MM.1S (cell line): ENCODE results near the gene PIK3R2.

ENCODE experiments used
- DNase-seq: peaks from one replicate; pipeline ENCODE4 v3.0.0-alpha.2; 2015
- H2AFZ ChIP-seq: fragments of 300-600 bp; sonication (generic); 2 replicates; pipeline ENCODE4 v1.6.0; 2016; ENCODE audit warnings: antibody characterized with exemption, low read length
- H3F3A ChIP-seq: fragments of 300-600 bp; sonication (generic); 2 replicates; pipeline ENCODE4 v1.6.1; 2016; ENCODE audit warnings: mild to moderate bottlenecking, antibody characterized with exemption, low read length, moderate library complexity, mixed read lengths; ENCODE audit not compliant: insufficient read depth
- H3K27ac ChIP-seq: fragments of 300-600 bp; sonication (generic); 2 replicates; pipeline ENCODE4 v1.5.1; 2016; ENCODE audit warnings: mild to moderate bottlenecking, low read length
- H3K27me3 ChIP-seq: fragments of 300-600 bp; sonication (generic); replicated peaks from 2 replicates; pipeline ENCODE4 v1.6.0; 2016; ENCODE audit warnings: low read length; ENCODE audit not compliant: insufficient read depth
- H3K36me3 ChIP-seq: fragments of 300-600 bp; sonication (generic); replicated peaks from 2 replicates; pipeline ENCODE4 v1.6.1; 2016; ENCODE audit warnings: mild to moderate bottlenecking, low read length, mixed read lengths; ENCODE audit not compliant: insufficient read depth
- H3K4me1 ChIP-seq: fragments of 300-600 bp; sonication (generic); 2 replicates; pipeline ENCODE4 v1.6.1; 2016; ENCODE audit warnings: low read length, mixed read lengths
- H3K4me2 ChIP-seq: fragments of 300-600 bp; sonication (generic); 2 replicates; pipeline ENCODE4 v1.6.0; 2016; ENCODE audit warnings: low read depth, low read length
- H3K4me3 ChIP-seq: fragments of 300-600 bp; sonication (generic); 2 replicates; pipeline ENCODE4 v1.5.1; 2016; ENCODE audit warnings: low read length, mixed read lengths
- H3K79me2 ChIP-seq: fragments of 300-600 bp; sonication (generic); 2 replicates; pipeline ENCODE4 v1.6.1; 2016; ENCODE audit warnings: mixed run types, low read length, mixed read lengths
- H3K9ac ChIP-seq: fragments of 300-600 bp; sonication (generic); 2 replicates; pipeline ENCODE4 v1.6.1; 2016; ENCODE audit warnings: low read length, mixed read lengths
- H3K9me2 ChIP-seq: fragments of 300-600 bp; sonication (generic); replicated peaks from 2 replicates; pipeline ENCODE4 v1.6.1; 2016; ENCODE audit warnings: mild to moderate bottlenecking, low read length, mixed read lengths; ENCODE audit not compliant: insufficient read depth
- H3K9me3 ChIP-seq: fragments of 300-600 bp; sonication (generic); replicated peaks from 2 replicates; pipeline ENCODE4 v1.6.1; 2016; ENCODE audit warnings: mild to moderate bottlenecking, low read length, mixed read lengths; ENCODE audit not compliant: insufficient read depth
- H4K20me1 ChIP-seq: fragments of 300-600 bp; sonication (generic); 2 replicates; pipeline ENCODE4 v1.6.1; 2016; ENCODE audit warnings: mild to moderate bottlenecking, low read length, moderate library complexity, mixed read lengths; ENCODE audit not compliant: insufficient read depth
- EZH2 ChIP-seq: fragments of 300-600 bp; sonication (generic); optimal IDR thresholded peaks from 2 replicates; pipeline ENCODE3; 2017; ENCODE audit warnings: low read depth, mild to moderate bottlenecking, antibody characterized with exemption, low read length, mixed read lengths
- EZH2phosphoT487 ChIP-seq: fragments of 300-600 bp; sonication (generic); IDR thresholded peaks from 2 replicates; pipeline ENCODE4 v1.6.1; 2018; ENCODE audit warnings: antibody characterized with exemption, low read length
- TF ChIP-seq, protein P1 (sequence below): fragments of 300-600 bp; sonication (generic); IDR thresholded peaks from 2 replicates; pipeline ENCODE4 v1.5.1; 2016; ENCODE audit warnings: antibody characterized with exemption, low read length, mixed read lengths

The PIK3R2 gene

DNA sequence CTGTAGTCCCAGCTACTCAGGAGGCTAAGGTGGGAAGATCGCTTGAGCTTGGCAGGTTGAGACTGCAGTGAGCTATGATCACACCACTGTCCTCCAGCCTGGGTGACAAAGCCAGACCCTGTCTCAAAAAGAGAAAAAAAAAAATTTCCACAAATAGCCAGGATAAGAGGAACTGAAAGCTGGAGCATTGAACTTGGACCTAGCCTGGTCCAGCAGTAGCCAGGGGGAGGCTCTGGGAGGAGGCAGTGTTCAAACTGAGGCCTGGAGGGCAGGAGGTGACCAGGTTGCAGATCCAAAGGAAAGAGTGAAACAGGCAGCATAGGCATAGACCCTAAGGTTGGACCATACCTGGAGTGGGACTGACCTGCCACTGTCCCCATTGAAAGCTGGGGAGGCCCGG lies 26.9 kb upstream of the PIK3R2 start:
- no peak overlapping the region for H3K27ac ChIP-seq
- TF ChIP-seq EZH2: no peak
- no peak for TF ChIP-seq EZH2phosphoT487
- TF ChIP-seq, protein P1, sequence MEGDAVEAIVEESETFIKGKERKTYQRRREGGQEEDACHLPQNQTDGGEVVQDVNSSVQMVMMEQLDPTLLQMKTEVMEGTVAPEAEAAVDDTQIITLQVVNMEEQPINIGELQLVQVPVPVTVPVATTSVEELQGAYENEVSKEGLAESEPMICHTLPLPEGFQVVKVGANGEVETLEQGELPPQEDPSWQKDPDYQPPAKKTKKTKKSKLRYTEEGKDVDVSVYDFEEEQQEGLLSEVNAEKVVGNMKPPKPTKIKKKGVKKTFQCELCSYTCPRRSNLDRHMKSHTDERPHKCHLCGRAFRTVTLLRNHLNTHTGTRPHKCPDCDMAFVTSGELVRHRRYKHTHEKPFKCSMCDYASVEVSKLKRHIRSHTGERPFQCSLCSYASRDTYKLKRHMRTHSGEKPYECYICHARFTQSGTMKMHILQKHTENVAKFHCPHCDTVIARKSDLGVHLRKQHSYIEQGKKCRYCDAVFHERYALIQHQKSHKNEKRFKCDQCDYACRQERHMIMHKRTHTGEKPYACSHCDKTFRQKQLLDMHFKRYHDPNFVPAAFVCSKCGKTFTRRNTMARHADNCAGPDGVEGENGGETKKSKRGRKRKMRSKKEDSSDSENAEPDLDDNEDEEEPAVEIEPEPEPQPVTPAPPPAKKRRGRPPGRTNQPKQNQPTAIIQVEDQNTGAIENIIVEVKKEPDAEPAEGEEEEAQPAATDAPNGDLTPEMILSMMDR: no peak

DNA sequence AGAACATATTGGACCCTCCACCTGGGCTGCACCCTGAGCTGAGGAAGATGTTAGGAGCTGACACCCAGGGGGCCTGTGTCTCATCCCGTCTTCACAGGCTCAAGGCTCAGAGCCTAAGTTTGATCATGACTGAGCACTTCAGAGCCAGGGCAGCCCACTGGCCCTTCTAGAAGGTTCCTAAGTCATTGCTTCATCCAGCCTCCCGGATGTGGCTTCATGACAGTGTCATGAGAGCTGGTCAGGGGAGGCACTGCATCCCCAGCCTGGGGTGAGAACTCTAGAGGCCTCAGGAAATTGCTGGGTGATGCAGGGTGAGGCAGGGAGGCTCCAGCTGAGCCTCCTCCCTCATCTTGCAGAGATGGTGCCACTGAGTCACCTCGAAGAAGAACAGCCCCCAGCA lies 24.9 kb upstream of the PIK3R2 start:
- no peaks in the 10 kb centered on the region for H3K4me1 ChIP-seq
- H3K4me3 ChIP-seq: no peak overlapping the region
- H3K27me3 ChIP-seq: no peaks in the 10 kb centered on the region
- no peaks in the 10 kb centered on the region for H3F3A ChIP-seq
- no peaks in the 10 kb centered on the region for H4K20me1 ChIP-seq
- H3K79me2 ChIP-seq: no peaks in the 10 kb centered on the region
- no peaks in the 10 kb centered on the region for H3K9me2 ChIP-seq
- H3K9ac ChIP-seq: no peak overlapping the region
- H2AFZ ChIP-seq: no peak overlapping the region
- H3K4me2 ChIP-seq: no peak overlapping the region
- H3K36me3 ChIP-seq: no peaks in the 10 kb centered on the region
- no peak for DNase-seq
- no peaks in the 10 kb centered on the region for H3K9me3 ChIP-seq
- TF ChIP-seq EZH2: no peak
- TF ChIP-seq, protein P1: no peak
- H3K27ac ChIP-seq: no peak overlapping the region

More for the DNA sequence above, 26.9 kb upstream of the PIK3R2 start:
- no peak for DNase-seq
- no peaks in the 10 kb centered on the region for H3K27me3 ChIP-seq
- no peak overlapping the region for H3K4me2 ChIP-seq
- no peaks in the 10 kb centered on the region for H3K36me3 ChIP-seq
- no peaks in the 10 kb centered on the region for H3K9me2 ChIP-seq
- H3F3A ChIP-seq: no peaks in the 10 kb centered on the region
- no peak overlapping the region for H3K9ac ChIP-seq
- H3K9me3 ChIP-seq: no peaks in the 10 kb centered on the region
- no peak overlapping the region for H2AFZ ChIP-seq
- peaks cover 8% of the 10 kb centered on the region for H3K79me2 ChIP-seq
- H3K4me1 ChIP-seq: no peaks in the 10 kb centered on the region
- H3K4me3 ChIP-seq: no peak overlapping the region
- no peaks in the 10 kb centered on the region for H4K20me1 ChIP-seq

DNA sequence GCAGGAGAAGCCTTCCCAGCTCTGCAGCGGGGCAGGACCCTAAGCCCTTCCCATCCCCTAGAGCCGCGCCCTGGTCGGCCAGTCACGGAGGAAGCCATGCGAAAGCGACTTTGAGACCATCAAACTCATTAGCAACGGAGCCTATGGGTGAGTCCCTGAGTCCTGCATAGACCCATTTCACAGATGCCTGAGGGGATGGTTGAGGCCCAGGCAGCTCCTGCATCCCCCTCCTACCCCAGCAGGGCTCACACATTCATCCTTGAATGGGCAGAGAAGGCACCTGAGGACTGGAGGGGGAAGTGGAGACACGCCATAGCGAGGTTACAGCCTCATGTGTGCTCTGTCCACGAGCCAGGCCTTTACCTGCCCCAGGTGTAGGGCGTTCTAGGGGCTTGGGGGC lies 24.2 kb upstream of the PIK3R2 start:
- no peak for DNase-seq
- Histone ChIP-seq H3K9ac (no peak overlapping the region), H3K9me3 (no peaks in the 10 kb centered on the region), H3K4me1 (no peaks in the 10 kb centered on the region), H3K4me3 (no peak overlapping the region), H3K9me2 (no peaks in the 10 kb centered on the region), H3F3A (no peaks in the 10 kb centered on the region), H3K79me2 (no peaks in the 10 kb centered on the region), H3K27me3 (no peaks in the 10 kb centered on the region), H2AFZ (no peak overlapping the region), H3K4me2 (no peak overlapping the region), H3K36me3 (no peaks in the 10 kb centered on the region), H4K20me1 (no peaks in the 10 kb centered on the region), H3K27ac (no peak overlapping the region)
- TF ChIP-seq EZH2phosphoT487 (no peak), EZH2 (no peak)
- TF ChIP-seq, protein P1: no peak
